Measurements from ENCODE around the gene SKP1. TPM values are rescaled to one million over a fixed set of nuclear protein-coding genes. Genes with fewer than 3 reads are reported as not detected.
A peak's percentile ranks its signal among the peaks of the same experiment; 100 is the strongest.
"Not testable (repeated sequence)": the region's sequence is repeated elsewhere in the genome, so short reads cannot be mapped to it uniquely, and the experiment has no call there.

The SKP1 gene
- total RNA-seq = 342 to 352 TPM (median 344 TPM) in 3 replicates

GRCh38 chr5:134176511-134177368, at the start of gene SKP1:
Gene SKP1, minus strand, starts transcription at chr5:134176950. Its CDS starts 2,928 bp downstream, at chr5:134174022.
- H3K9me3 Mint-ChIP-seq = no peaks in the 10 kb centered on the region
- peak within 1 kb of the TSS; percentile 99 for H3K27ac Mint-ChIP-seq
- no peaks in the 10 kb centered on the region for H3K27me3 Mint-ChIP-seq (ENCODE audit: low read depth)
- TF ChIP-seq CTCF (IDR thresholded peaks at IDR 0.05; ENCODE audit: unreplicated experiment) = no peak
- H3K4me1 Mint-ChIP-seq = peaks cover 29% of the 10 kb centered on the region
- H3K36me3 Mint-ChIP-seq = peaks cover 7% of the 10 kb centered on the region
- peak within 1 kb of the TSS; percentile 96 for H3K4me3 Mint-ChIP-seq
- DNase-seq (ENCODE audit: low spot score in 2 of 2, unreplicated experiment in 2 of 2) = peak; percentile 75 to 89

- Mint-ChIP-seq H3K4me1 (peaks cover 41% of the 10 kb centered on the region), H3K36me3 (no peaks in the 10 kb centered on the region), H3K27me3 (ENCODE audit: low read depth) (no peaks in the 10 kb centered on the region), H3K27ac (peak within 1 kb of the TSS; percentile 99), H3K9me3 (no peaks in the 10 kb centered on the region), H3K4me3 (peak within 1 kb of the TSS; percentile 94)
- peak; percentile 97 to 100 for DNase-seq (ENCODE audit: low spot score in 2 of 2, unreplicated experiment in 2 of 2)
- no peak for TF ChIP-seq CTCF (IDR thresholded peaks at IDR 0.05; ENCODE audit: unreplicated experiment)
These were observed 49.2 kb upstream of the SKP1 start, which contains the start of gene PPP2CA for GRCh38 chr5:134225780-134226440. Gene PPP2CA, minus strand, starts transcription at chr5:134226073. Its CDS starts 212 bp downstream, at chr5:134225861.

GRCh38 chr5:134224888-134225779, 48.4 kb upstream of the SKP1 start:
- no peak for TF ChIP-seq CTCF (IDR thresholded peaks at IDR 0.05; ENCODE audit: unreplicated experiment)
- peaks cover 5% of the 10 kb centered on the region for H3K36me3 Mint-ChIP-seq
- DNase-seq (ENCODE audit: low spot score in 2 of 2, unreplicated experiment in 2 of 2) = peak; percentile 57 to 74
- no peaks in the 10 kb centered on the region for H3K27me3 Mint-ChIP-seq (ENCODE audit: low read depth)
- H3K27ac Mint-ChIP-seq = peak overlapping the region; percentile 99
- peaks cover 47% of the 10 kb centered on the region for H3K4me1 Mint-ChIP-seq
- no peaks in the 10 kb centered on the region for H3K9me3 Mint-ChIP-seq
- H3K4me3 Mint-ChIP-seq = peak overlapping the region; percentile 94

GRCh38 chr5:134223406-134224248, 46.9 kb upstream of the SKP1 start:
- Mint-ChIP-seq H3K27ac (peak overlapping the region; percentile 99), H3K4me1 (peaks cover 53% of the 10 kb centered on the region), H3K9me3 (no peaks in the 10 kb centered on the region), H3K27me3 (ENCODE audit: low read depth) (no peaks in the 10 kb centered on the region), H3K36me3 (peaks cover 5% of the 10 kb centered on the region), H3K4me3 (peak overlapping the region; percentile 94)
- TF ChIP-seq CTCF (IDR thresholded peaks at IDR 0.05; ENCODE audit: unreplicated experiment) = no peak
- no peak for DNase-seq (ENCODE audit: low spot score in 2 of 2, unreplicated experiment in 2 of 2)

GRCh38 chr5:134221690-134222089, 44.9 kb upstream of the SKP1 start:
- peaks cover 42% of the 10 kb centered on the region for H3K4me1 Mint-ChIP-seq

More at GRCh38 chr5:134221690-134222089, 44.9 kb upstream of the SKP1 start:
- not testable (repeated sequence) for H3K36me3 Mint-ChIP-seq; H3K27me3 Mint-ChIP-seq (ENCODE audit: low read depth); DNase-seq (ENCODE audit: low spot score in 2 of 2, unreplicated experiment in 2 of 2); H3K4me3 Mint-ChIP-seq; H3K9me3 Mint-ChIP-seq
- H3K27ac Mint-ChIP-seq = peak overlapping the region; percentile 53

All from mesothelial cell of epicardium (in vitro differentiated cells).